ENCODE results near the gene MC5R.

The MC5R gene

DNA sequence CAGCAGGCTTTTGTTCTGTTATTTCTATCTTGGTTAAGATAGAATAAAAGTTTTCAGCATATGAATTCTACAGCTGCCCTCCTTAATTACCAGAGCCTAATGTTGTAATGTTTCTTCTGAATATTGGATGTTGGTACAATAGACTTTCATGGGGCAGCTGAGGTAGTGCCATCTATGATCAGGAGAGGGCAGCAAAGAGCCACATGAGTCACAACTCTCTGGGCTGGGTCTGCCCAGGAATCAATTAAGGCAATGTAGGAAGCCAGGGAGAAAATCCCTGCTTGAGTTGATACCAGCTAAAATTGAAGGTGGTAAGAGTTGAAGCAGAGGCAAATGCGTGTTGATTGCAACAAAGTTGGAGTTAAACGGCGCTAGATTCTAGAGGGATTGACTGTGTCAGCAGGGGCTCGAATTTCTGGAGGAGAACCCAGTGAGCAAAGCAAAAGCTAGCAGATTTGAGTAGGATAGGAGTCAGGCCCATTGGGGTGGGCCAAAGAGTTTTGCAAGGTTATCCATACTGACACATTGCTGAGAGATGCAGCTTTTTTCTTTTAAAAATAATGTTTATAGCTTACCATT, 10.6 kb upstream of the MC5R start:
- Histone ChIP-seq H3K4me1 (no peaks in the 10 kb centered on the region), H3K9me3 (no peaks in the 10 kb centered on the region), H3K27me3 (peaks cover 0 to 10% of the 10 kb centered on the region in 2 donors), H3K36me3 (no peaks in the 10 kb centered on the region), H3K4me3 (no peak overlapping the region), H3K27ac (no peak overlapping the region)
- intact Hi-C loops (cut with DNase I; ENCODE audit: low total_unique reads): no loop called here
- peak; percentile 66 to 78 for TF ChIP-seq CTCF (IDR thresholded peaks at IDR 0.05)
- peak in 1 of 2 donors; percentile 77 for DNase-seq

DNA sequence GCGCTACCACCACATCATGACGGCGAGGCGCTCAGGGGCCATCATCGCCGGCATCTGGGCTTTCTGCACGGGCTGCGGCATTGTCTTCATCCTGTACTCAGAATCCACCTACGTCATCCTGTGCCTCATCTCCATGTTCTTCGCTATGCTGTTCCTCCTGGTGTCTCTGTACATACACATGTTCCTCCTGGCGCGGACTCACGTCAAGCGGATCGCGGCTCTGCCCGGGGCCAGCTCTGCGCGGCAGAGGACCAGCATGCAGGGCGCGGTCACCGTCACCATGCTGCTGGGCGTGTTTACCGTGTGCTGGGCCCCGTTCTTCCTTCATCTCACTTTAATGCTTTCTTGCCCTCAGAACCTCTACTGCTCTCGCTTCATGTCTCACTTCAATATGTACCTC, 2.3 kb downstream of the MC5R start:
- no peak overlapping the region for H3K27ac ChIP-seq
- intact Hi-C loops (cut with DNase I; ENCODE audit: low total_unique reads): no loop called here
- no peak overlapping the region for H3K4me3 ChIP-seq
- H3K4me1 ChIP-seq: peaks cover 0 to 8% (median 4%) of the 10 kb centered on the region in 4 donors
- H3K27me3 ChIP-seq: peaks cover 0 to 64% of the 10 kb centered on the region in 2 donors
- no peak for DNase-seq
- no peaks in the 10 kb centered on the region for H3K36me3 ChIP-seq
- TF ChIP-seq CTCF (IDR thresholded peaks at IDR 0.05): no peak
- H3K9me3 ChIP-seq: no peaks in the 10 kb centered on the region

DNA sequence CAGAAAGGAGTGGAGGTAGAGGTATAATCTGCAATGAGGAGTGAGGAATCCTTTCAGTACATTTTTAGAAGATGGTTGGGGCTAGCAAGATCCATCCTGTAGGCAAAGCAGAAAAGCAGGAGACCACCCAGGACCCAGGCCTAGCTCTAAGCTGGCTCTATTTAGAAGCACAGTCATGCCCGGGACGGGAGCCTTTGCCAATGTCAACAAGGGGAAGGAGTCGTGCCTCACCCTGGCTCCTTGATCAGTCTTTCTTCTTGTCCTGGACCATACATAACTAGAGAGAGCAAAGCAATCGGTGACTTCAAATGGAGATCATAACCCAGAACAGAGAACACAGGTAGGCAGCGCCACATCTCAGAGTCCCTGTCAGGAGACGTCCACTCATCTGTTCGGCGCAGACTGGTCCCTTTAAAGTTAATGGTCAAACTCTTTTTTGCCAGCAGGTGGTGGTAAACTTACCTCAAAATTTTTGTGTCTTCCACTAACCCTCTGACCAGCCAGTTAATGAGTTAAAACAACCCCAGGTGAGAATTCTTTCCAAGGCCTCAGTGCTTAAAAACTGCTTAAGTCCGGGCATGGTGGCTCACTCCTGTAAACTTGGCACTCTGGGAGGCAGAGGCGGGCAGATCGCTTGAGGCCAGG, 8.0 kb downstream of the MC5R start:
- Histone ChIP-seq H3K27me3 (peaks cover 0 to 29% of the 10 kb centered on the region in 2 donors), H3K9me3 (no peaks in the 10 kb centered on the region), H3K36me3 (no peaks in the 10 kb centered on the region), H3K27ac (no peak overlapping the region), H3K4me1 (no peaks in the 10 kb centered on the region), H3K4me3 (no peak overlapping the region)
- intact Hi-C loops (cut with DNase I; ENCODE audit: low total_unique reads): no loop called here
- DNase-seq: no peak
- TF ChIP-seq CTCF (IDR thresholded peaks at IDR 0.05): no peak

DNA sequence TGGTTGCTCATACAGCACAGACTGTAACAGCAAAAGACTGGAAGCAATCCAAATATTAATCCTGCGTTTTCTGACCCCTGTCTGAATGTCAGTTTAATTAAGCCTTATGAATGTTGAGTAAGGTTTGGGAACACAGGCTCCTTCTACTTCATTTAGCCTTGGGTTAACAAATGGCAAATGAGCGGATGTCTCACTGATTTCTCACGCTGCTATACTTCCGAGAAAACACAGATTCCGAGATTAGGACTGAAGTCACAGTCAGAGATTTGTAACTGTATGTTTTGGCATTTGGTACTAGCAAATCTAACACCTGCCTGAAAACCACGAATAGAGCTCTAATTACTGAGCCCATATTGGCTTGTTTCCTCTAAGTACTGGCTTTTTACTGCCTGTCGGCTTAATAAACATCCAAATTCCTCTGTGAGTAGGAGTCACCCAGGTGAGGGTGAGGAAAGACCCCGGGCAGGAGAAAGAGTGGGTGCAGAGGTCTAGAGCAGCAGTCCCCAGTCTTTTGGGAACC, 10.6 kb downstream of the MC5R start:
- H3K4me1 ChIP-seq: no peaks in the 10 kb centered on the region
- intact Hi-C loops (cut with DNase I; ENCODE audit: low total_unique reads): no loop called here
- DNase-seq: no peak
- peaks cover 0 to 21% of the 10 kb centered on the region in 2 donors for H3K27me3 ChIP-seq
- H3K36me3 ChIP-seq: no peaks in the 10 kb centered on the region
- no peaks in the 10 kb centered on the region for H3K9me3 ChIP-seq
- no peak overlapping the region for H3K4me3 ChIP-seq
- H3K27ac ChIP-seq: no peak overlapping the region
- TF ChIP-seq CTCF (IDR thresholded peaks at IDR 0.05): no peak

DNA sequence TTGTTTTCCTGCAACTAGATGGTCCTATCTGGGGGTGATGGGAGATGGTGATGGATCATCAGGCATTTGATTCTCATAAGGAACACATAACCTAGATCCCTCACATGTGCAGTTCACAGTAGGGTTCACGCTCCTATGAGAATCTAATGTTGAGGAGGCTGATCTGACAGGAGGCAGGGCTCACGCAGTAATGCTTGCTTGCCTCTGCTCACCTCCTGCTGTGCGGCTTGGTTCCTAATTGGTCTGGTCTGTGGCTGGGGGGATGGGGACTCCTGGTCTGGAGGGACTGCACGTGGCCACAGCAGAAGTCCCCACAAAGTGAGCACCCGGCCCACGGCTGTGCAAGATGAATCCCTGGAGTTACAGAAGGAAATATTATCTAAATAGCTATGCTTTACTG, 11.3 kb downstream of the MC5R start:
- intact Hi-C loops (cut with DNase I; ENCODE audit: low total_unique reads): no loop called here
- no peak overlapping the region for H3K27ac ChIP-seq
- H3K4me1 ChIP-seq: no peaks in the 10 kb centered on the region
- DNase-seq: no peak
- H3K27me3 ChIP-seq: peaks cover 0 to 21% of the 10 kb centered on the region in 2 donors
- no peak overlapping the region for H3K4me3 ChIP-seq
- no peak for TF ChIP-seq CTCF (IDR thresholded peaks at IDR 0.05)
- no peaks in the 10 kb centered on the region for H3K9me3 ChIP-seq
- no peaks in the 10 kb centered on the region for H3K36me3 ChIP-seq
